Body of pancreas (tissue), 4 donors: ENCODE data around the gene GTPBP8.

Experiments
- POLR2A ChIP-seq, 3 donors: fragments of 450-650 bp; IDR thresholded peaks; one replicate each; pipeline ENCODE4 v1.6.1; 2016; ENCODE audit warnings: antibody characterized with exemption in 3 of 3, mild to moderate bottlenecking in 2 of 3
- TF ChIP-seq, protein P1 (sequence below), 7 experiments: fragments of 450-650 bp in 4 of 7; fragments of 200-600 bp in 3 of 7; sonication (generic) in 3 of 7; IDR thresholded peaks; one replicate each; pipeline ENCODE4 v1.5.1; 2016 to 2019; ENCODE audit warnings: antibody characterized with exemption in 7 of 7

DNA sequence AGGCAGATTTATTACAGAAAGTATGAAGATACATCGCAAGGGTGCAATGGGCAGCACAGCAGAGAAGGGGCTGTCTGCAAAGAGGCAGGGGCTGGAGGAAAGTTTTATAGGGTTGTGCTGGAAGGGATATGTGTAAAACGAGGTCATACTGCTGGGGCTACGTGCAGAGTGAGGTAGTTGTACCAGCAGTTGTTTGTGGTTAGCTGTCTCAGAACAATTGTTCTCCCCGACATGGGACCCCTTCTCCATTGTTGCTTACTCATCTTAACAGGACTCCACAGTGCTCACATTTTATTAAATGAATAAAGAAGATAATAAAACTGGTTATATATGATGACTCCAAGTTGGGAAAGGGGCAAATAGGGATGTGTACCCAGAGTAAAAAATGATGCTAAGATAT lies 49.4 kb downstream of the GTPBP8 start:
- TF ChIP-seq, protein P1, sequence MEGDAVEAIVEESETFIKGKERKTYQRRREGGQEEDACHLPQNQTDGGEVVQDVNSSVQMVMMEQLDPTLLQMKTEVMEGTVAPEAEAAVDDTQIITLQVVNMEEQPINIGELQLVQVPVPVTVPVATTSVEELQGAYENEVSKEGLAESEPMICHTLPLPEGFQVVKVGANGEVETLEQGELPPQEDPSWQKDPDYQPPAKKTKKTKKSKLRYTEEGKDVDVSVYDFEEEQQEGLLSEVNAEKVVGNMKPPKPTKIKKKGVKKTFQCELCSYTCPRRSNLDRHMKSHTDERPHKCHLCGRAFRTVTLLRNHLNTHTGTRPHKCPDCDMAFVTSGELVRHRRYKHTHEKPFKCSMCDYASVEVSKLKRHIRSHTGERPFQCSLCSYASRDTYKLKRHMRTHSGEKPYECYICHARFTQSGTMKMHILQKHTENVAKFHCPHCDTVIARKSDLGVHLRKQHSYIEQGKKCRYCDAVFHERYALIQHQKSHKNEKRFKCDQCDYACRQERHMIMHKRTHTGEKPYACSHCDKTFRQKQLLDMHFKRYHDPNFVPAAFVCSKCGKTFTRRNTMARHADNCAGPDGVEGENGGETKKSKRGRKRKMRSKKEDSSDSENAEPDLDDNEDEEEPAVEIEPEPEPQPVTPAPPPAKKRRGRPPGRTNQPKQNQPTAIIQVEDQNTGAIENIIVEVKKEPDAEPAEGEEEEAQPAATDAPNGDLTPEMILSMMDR (IDR thresholded peaks at IDR 0.05) = no peak
- no peak for TF ChIP-seq POLR2A (IDR thresholded peaks at IDR 0.05)
